HG03378 (cell line): ENCODE results near the gene HIVEP3.

Experiments
- ATAC-seq: cut with Tn5 transposase; IDR thresholded peaks from one replicate; pipeline ENCODE4 v1.9.1; 2021; ENCODE audit warnings: mild to moderate bottlenecking, moderate library complexity; ENCODE audit not compliant: unreplicated experiment

HIVEP3 gene

GRCh38 chr1:41494351-41495209 lies 424.1 kb downstream of the HIVEP3 start:
- ATAC-seq, result no peak

GRCh38 chr1:41493626-41494350 lies 424.9 kb downstream of the HIVEP3 start:
- ATAC-seq, result no peak

DNA sequence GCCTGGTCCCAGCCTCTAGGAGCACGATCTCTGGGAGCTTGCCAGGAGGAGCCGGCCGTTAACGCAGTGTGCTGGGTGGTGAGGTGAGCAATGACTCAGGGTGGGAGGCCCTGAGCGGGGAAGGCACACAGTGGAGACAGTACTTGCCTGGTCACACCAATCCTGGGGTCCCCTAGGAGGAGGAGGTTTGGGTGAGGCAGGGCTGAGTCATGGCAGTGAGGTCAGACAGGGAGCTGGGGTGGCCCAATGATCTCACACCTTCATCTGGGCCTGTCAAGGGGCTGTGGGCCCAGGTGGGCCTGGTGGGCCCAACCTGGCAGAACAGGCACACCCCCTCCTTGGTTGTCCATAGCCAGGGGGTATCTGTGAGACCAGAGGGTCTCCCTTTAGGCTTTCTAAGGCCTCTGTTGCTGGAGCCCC lies 425.6 kb downstream of the HIVEP3 start:
- no peak for ATAC-seq

DNA sequence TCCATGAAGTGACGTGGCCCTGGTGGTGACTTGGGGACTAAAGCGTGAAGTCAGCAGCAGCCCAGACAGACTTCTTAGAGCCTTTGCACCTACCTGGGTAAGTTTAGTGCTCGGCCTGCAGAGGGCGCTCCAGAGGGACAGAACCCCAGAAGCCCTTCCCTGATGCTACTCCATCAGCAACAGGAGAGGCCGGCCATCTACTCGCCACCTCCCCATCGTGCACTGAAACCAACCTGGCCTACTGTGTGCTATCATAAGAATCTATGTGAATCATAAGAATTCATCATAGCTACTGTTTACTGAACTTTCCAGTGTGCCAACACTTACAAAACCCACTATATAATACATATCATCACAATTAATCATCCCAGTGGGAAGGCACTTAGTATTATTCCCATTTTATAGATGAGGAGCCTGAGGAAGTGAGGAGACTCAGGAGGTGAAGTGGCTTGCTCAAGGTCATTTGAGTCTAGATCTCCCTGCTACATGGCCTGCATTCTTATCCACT lies 426.3 kb downstream of the HIVEP3 start:
- no peak for ATAC-seq

DNA sequence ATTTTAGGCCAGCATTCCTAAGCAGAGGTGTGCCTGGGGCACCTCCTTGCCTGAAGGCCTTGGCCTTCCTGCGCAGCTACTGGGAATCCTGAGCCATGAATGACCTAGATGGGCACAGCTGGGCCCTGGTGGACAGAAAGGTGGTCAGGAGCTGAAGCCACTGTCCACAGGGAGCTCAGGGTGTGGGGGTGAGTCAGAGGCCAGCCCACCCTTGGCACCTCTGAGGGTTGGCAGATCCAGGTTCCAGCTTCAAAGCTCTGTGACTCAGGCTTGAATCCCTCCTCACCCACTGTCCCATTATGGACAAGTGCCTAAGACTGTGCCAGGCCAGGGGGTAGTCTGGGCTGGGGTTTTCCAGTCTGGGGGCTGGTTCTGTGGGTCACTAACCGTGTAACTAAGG lies 427.8 kb downstream of the HIVEP3 start:
- no peak for ATAC-seq

DNA sequence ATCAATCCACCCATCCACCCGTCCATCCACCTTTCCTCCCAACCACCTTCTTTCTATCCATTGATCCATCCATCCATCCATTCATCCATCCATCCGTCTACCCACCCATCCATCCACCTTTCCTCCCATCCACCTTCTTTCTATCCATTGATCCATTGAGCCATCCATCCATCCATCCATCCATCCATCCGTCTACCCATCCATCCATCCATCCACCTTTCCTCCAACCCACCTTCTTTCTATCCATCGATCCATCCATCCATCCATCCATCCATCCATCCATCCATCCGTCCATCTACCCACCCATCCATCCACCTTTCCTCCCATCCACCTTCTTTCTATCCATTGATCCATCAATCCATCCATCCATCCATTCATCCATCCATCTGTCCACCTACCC lies 429.2 kb downstream of the HIVEP3 start:
- ATAC-seq, result no peak

DNA sequence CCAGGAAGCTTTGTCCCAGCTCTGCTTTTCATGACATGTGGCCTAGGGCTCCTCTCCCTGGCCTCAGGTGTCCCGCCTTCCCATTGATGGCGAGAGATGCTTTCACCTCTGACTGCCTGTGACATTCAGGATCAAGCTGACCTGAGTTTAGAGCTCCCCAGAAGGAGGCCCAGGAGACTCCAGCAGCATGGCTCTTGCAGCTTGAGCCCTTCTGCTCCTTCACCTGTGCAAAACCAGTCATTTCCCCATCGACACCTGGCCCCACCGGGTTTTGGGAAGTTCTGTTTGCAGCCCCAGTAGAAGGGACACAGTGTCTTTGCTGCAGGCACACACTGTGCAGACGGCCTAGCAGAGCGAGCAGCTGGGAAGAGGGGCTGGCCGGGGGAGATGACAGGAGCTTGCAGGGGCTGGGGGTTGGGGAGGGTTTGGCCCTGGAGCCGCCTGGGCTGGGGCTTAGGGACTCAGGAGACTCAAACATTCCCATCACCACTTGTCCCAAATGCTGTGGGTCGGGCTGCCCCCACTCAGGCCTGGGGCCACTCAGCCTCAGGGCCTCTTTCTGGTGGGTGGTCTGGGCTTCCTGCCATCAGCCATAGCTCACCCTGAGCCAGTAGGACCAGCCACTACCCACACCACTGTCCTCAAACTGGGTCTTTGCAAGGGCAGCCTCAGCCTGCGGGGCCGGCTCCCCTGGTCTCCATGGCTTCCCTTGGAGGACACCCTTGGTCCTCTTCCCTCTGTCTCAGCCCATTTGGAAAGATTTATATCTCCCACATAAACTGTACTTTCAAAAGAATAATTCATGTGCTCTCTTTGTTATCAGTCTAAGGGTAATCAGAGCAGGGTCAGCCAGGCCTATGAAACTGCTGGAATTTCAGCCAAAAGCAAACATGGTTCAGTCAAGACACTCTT lies 430.4 kb downstream of the HIVEP3 start:
- ATAC-seq, result no peak

- ATAC-seq, result no peak
Measured at GRCh38 chr1:41487126-41488039, 431.3 kb downstream of the HIVEP3 start.

- ATAC-seq, result no peak
Measured at GRCh38 chr1:41486371-41487125, 432.2 kb downstream of the HIVEP3 start.

DNA sequence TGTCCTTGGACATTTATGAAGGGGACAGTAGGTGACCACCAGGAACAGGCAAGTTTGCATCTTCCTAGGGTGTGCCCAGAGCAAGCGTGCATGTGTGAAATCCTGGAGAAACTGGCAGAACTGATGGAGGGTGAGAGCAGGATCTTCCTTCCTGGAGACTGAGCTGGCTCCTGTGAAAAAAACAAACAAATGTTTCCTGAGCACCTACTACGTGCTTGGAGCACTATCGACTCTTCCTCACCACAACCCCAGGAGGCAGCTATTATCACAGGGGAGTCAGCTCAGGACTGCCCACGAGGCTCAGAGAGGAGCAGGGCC lies 432.7 kb downstream of the HIVEP3 start:
- no peak for ATAC-seq

DNA sequence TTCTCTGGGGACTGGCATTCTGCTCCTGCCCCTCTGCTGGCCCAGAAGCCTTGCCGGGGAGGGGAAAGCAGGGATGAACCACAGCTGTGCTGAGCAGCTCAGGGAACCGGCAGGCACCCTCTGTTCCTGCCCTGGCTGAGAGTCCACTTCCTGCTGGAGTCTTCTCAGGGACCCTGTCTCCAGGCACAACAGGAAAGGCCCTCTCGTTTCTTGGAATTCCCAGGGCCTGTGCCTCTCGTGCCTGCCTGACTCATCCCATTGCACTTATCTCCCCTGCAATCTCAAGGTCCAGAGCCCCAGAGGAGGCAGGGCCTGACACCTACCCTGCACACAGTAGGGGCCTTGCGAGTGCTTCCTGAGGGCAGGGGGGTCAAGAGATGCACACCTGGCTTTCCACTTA lies 433.1 kb downstream of the HIVEP3 start:
- ATAC-seq, result no peak

DNA sequence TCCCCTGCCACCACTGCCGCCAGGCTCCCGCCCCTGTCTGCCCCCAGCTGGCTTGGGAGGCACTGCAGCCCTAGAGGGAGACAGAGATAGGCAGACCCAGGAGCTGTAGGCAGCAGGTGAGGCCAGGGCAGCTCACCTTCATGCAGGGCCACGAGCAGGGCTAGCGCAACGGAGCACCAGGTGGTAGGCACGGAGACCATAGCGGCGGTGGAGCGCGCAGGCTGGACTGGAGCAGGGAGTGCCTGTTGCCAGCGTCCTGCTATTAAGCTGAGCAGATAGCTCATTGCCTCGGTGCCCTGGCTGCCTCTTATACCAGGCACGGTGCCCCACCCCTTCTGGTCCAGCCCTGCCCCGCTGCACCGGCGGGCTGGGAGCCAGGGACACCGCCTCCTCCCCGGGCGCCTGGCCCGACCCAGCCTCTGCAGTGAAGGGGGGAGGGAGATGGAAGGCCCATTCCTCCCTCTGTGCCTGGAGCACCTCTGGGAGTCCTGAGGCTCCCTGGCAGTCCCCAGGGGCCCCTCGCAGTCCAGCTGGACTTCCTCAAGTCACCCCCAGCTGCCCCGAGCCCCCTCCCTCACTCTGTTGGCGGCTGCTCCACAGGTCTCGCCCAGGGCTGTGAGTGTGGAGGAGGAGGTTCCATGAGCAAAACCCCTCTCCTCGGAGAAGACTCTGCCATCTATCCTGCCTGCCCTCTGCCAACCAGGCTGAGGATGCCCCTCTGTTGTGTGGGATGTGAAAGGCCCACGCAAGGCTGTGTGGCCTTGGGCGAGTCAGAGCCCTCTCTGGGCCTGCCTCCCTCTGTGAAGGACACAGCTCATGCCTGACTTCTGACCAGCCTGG lies 434.1 kb downstream of the HIVEP3 start, which contains the start of gene EDN2:
Gene EDN2 (minus strand): TSS at position 282 of the 840 bp plus-strand sequence. CDS start 82 bp downstream, at position 200.
- no peak for ATAC-seq

DNA sequence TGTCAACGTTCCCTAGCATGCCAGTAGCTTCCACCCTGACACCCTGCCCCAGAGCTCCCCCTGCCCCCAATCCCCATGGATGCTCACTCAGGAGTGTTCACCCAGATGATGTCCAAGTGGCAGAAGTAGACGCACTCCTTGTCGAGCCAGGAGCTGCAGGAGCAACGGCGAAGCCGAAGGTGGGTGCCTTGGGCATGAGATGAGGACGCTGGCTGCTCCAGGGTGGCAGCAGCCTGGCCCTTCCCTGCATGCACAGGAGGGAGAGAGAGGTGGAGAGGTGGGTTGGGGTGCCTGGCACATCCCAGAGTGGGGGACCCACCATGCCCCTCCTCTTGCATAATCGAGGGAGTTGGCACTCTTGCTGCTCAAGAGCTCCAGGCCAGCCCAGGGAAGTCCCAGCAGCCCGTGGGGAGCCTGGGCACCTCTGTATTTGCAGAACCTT lies 434.7 kb downstream of the HIVEP3 start:
- no peak for ATAC-seq

- no peak for ATAC-seq
Measured at GRCh38 chr1:41483001-41483850, 435.5 kb downstream of the HIVEP3 start.

GRCh38 chr1:41482001-41482765 lies 436.5 kb downstream of the HIVEP3 start:
- no peak for ATAC-seq

DNA sequence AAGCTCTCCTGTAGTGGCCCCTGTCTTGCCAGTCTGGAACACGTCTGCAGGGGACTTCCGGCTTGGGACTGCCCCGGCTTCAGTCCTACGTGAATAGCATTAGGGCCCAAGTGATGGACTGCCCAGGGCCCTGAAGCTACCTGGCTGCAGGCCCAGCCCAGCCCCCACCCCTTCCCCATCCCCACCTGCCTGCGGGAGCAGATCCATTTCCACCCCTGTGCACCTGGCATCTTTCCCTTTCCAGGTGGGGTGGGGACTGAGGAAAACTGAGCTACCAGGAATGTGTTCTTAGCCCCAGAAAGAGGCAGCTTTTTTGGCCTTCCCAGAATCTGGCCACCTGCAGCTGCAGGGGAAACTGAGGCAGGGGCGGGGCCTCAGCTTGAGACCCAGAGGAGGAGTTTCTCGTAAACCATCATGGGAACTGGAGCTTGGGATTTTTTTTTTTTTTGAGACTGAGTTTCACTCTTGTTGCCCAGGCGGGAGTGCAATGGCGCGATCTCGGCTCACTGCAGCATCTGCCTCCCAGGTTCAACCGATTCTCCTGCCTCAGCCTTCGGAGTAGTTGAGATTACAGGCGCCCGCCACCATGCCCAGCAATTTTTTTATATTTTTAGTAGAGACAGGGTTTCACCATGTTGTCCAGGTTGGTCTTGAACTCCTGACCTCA lies 437.5 kb downstream of the HIVEP3 start:
- no peak for ATAC-seq
